Measurements from ENCODE around the gene GABRB2.
"Not testable (repeated sequence)": the region's sequence is repeated elsewhere in the genome, so short reads cannot be mapped to it uniquely, and the experiment has no call there.

GABRB2 gene

DNA sequence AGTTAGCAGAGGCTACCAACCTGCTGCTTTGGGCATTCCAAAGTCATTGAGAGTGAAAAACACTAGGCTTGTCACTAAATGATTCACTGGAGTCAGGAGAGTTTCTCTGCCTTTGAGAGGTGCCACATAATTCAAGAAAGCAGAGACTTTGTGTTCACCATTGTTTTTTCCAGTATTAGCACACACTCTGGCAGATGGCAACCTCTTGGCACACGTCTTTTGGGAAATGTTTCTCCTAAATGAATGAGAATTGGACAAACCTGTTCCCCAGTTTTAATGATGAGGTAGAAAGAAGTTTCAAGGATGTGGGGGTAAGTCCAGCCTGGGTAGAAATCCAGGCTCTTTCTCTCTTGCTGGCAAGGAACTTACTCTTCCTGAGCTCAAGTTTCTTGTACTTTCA lies 259.1 kb downstream of the GABRB2 start:
- no peak for DNase-seq

GRCh38 chr5:161286066-161286655 lies 260.4 kb downstream of the GABRB2 start:
- DNase-seq, result no peak

DNA sequence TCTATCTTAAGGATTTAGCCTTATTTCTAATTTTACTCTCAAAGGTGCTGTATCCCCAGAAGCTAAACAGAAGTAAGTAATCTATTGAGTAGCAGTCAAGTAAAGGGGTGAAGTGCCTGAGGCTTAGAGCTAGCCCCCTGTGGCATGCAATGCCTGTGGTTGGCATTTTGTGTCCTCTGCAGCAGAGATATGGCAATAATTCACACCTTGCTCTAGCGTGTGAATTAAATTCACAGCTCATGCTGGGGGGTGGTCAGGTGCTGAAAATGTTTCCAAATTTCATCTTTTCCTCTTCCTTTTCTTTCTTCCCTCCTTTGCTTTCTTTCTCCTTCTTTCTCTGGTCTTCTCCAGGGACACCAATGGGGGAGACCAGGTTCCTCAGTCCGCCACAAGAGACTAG lies 262.1 kb downstream of the GABRB2 start:
- DNase-seq, result no peak

- no peak for DNase-seq
Observed at GRCh38 chr5:161283296-161283695, 263.2 kb downstream of the GABRB2 start.

- no peak for DNase-seq
Observed at GRCh38 chr5:161278739-161279660, 267.5 kb downstream of the GABRB2 start.

- DNase-seq, result no peak
Observed at GRCh38 chr5:161277011-161277410, 269.5 kb downstream of the GABRB2 start.

- DNase-seq, result no peak
Observed at GRCh38 chr5:161274951-161275350, 271.6 kb downstream of the GABRB2 start.

DNA sequence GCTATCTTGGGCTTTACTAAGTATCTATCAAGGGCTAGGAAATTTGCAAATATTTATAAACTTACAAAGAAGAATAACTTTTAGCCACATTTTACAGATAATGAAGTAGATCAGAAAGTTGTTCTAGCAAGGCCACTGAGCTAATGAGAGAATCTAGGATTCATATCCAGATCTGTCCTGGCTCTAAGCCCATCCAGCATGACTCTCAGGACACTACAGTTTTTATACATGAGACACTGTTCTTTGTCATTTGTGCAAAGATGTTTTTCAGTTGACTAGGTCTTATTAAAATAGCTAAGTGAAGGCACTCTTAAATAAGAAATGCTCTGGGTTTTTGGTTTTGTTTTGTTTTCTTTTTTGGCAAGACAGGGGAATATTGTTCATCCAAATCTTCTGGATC lies 273.1 kb downstream of the GABRB2 start:
- DNase-seq, result no peak

DNA sequence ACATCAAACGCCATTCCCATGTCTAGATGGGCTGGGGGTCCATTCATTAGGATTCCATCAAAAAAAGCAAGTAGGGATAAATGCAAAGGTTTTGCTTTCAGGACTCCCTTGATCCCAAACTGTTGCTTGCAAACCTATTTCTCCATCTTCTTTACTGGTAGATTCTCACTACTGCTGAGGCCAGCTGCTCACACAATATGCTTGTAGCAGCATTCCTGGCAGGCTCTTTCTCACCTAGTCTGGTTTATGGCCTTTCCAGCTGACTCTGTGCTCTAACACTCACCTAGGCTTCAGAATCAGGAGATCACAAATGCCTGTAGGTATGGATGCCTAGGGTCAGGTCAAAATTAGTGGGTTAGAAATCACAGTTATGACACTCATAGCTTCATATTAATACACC lies 274.7 kb downstream of the GABRB2 start:
- DNase-seq, result no peak

DNA sequence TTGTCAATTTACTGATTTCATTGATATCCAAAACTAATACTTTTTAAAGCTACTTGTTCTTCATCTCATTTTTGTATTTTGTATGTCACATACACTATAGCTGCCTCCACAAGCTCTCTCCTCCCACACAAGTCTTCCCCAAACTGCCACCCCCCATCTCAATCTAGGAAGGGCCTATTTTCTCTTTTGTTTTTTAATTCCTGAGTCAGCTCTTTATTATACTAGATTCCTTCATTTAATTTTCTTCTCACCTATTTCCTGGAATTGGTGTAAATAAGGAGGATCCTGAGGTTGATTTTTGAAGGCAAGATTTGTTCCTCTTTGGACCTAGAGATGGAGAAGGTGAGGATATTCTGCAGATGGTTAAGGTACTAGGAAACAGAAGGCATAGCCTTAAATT lies 277.4 kb downstream of the GABRB2 start:
- DNase-seq, result no peak

DNA sequence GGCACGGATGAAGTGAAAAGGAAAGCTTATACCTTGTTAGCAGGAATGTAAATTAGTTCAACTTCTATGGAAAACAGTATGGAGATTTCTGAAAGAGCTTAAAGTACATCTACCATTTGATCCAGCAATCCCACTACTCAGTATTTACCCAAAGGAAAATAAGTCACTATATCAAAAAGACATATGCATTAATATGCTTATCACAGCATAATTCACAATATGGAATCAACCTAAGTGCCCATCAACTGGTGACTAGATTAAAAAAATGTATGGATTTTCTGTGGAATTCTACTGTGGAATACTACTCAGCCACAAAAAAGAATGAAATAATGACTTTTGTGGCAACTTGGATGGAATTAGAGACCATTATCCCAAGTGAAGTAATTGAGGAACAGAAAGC lies 279.6 kb downstream of the GABRB2 start:
- no peak for DNase-seq

- DNase-seq, result no peak
Observed at GRCh38 chr5:161265006-161265405, 281.5 kb downstream of the GABRB2 start.

DNA sequence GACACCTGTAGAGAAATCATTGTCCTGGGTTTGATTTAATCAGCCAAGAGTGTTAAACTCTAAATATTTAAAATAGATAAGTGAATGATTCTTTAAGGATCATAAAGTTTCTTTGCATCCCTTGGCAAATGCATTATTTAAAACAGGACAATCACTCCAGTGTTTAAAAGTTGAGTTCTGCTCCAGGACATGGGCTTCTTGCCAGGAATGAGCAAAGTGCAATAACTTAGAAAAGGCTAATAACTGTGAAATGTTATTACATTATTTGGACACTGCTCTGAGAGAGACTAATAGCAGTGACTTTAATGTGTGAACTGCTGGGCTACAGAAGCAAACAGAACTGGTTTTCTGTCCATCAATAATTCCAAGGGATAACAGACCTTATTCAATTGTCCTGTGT lies 283.3 kb downstream of the GABRB2 start:
- no peak for DNase-seq

GRCh38 chr5:161261668-161262323 lies 284.7 kb downstream of the GABRB2 start:
- DNase-seq, result no peak

- no peak for DNase-seq
Observed at GRCh38 chr5:161258438-161258837, 288.1 kb downstream of the GABRB2 start.

- no peak for DNase-seq
Observed at GRCh38 chr5:161256957-161257356, 289.6 kb downstream of the GABRB2 start.

- DNase-seq, result not testable (repeated sequence)
Observed at GRCh38 chr5:161252955-161253354, 293.6 kb downstream of the GABRB2 start.

- no peak for DNase-seq
Observed at GRCh38 chr5:161246749-161247148, 299.8 kb downstream of the GABRB2 start.

DNA sequence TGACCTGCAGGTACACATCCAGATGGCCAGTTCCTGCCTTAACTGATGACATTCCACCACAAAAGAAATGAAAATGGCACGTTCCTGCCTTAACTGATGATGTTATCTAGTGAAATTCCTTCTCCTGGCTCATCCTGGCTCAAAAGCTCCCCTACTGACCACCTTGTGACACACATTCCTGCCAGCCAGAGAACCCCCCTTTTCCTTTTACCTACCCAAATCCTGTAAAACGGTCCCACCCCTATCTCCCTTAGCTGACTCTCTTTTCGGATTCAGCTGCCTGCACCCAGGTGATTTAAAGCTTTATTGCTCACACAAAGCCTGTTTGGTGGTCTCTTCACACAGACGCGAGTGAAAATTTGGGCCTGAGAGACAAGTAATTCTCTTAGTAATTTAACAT lies 300.7 kb downstream of the GABRB2 start:
- DNase-seq, result not testable (repeated sequence)

All from NCI-H748 treated with DMSO at 0.1 percent for 48 hours (cell line).